Lower lobe of right lung (tissue), 2 donors: ENCODE data around the gene FARS2. TPM values are rescaled to one million over a fixed set of nuclear protein-coding genes. Genes with fewer than 3 reads are reported as not detected.
"Not testable (repeated sequence)": the region's sequence is repeated elsewhere in the genome, so short reads cannot be mapped to it uniquely, and the experiment has no call there.

Experiments used
- ATAC-seq, 2 donors: fragments of 200-7000 bp; cut with Tn5 transposase; one replicate each; pipeline ENCODE4 v1.9.1; 2020 to 2022; ENCODE audit warnings: mild to moderate bottlenecking in 2 of 2, moderate library complexity in 2 of 2
- DNase-seq: peaks from one replicate; pipeline ENCODE4 v3.0.0-alpha.2; 2020
- H3K27ac ChIP-seq: fragments of 200-600 bp; one replicate; pipeline ENCODE4 v1.8.0; 2022
- H3K27me3 ChIP-seq: fragments of 200-600 bp; one replicate; pipeline ENCODE4 v1.8.0; 2022; ENCODE audit warnings: low read depth
- H3K36me3 ChIP-seq: fragments of 200-600 bp; one replicate; pipeline ENCODE4 v1.8.0; 2022; ENCODE audit warnings: mild to moderate bottlenecking
- H3K4me1 ChIP-seq: fragments of 200-600 bp; one replicate; pipeline ENCODE4 v1.8.0; 2022
- H3K4me3 ChIP-seq: fragments of 200-600 bp; one replicate; pipeline ENCODE4 v1.8.0; 2022; ENCODE audit warnings: mild to moderate bottlenecking
- H3K9me3 ChIP-seq: fragments of 200-600 bp; one replicate; pipeline ENCODE4 v1.8.0; 2022
- CTCF ChIP-seq: fragments of 200-600 bp; IDR thresholded peaks from one replicate; pipeline ENCODE4 v1.8.0; 2022; ENCODE audit warnings: antibody characterized with exemption, mild to moderate bottlenecking
- intact Hi-C: fragments of 100-400 bp; cut with DNase I; formaldehyde crosslinking; loops from one replicate; pipeline ENCODE4 v1.11.0; 2022
- total RNA-seq: library from RNA; stranded (reverse); fragmentation: NEBNext Ultra II Directional; extraction: Animal tissue kit (Norgen Biotek cat#: 25700); gene quantifications from one replicate; pipeline ENCODE4 v1.2.1, GENCODE V29; 2021
- donor health status: DM: no; HTN: yes; CAD: no; lungs with severe emphysema.

FARS2 gene
- total RNA-seq, 1 donor from 2014 or later = 17.0 TPM

GRCh38 chr6:5693225-5694145 lies 432.2 kb downstream of the FARS2 start:
- Histone ChIP-seq H3K4me1 (peaks cover 7% of the 10 kb centered on the region), H3K27me3 (no peaks in the 10 kb centered on the region), H3K27ac (no peak overlapping the region), H3K36me3 (no peaks in the 10 kb centered on the region), H3K4me3 (no peak overlapping the region), H3K9me3 (no peaks in the 10 kb centered on the region)
- intact Hi-C loops = no loop called here
- no peak for TF ChIP-seq CTCF
- ATAC-seq (no peak), DNase-seq (no peak)

GRCh38 chr6:5695260-5696245 lies 434.2 kb downstream of the FARS2 start:
- ATAC-seq (peak; percentile 45 to 55), DNase-seq (no peak)

GRCh38 chr6:5697508-5697907 lies 436.2 kb downstream of the FARS2 start:
- Histone ChIP-seq H3K27ac (no peak overlapping the region), H3K27me3 (no peaks in the 10 kb centered on the region), H3K9me3 (no peaks in the 10 kb centered on the region), H3K36me3 (no peaks in the 10 kb centered on the region), H3K4me3 (no peak overlapping the region), H3K4me1 (peaks cover 7% of the 10 kb centered on the region)
- DNase-seq (no peak), ATAC-seq (no peak)
- no peak for TF ChIP-seq CTCF
- intact Hi-C loops = no loop called here

More at GRCh38 chr6:5695260-5696245, 434.2 kb downstream of the FARS2 start:
- Histone ChIP-seq H3K9me3 (no peaks in the 10 kb centered on the region), H3K36me3 (no peaks in the 10 kb centered on the region), H3K27ac (peak overlapping the region; percentile 9), H3K4me1 (peaks cover 7% of the 10 kb centered on the region), H3K27me3 (no peaks in the 10 kb centered on the region), H3K4me3 (no peak overlapping the region)
- no peak for TF ChIP-seq CTCF
- intact Hi-C loops = no loop called here

GRCh38 chr6:5698318-5698717 lies 437.0 kb downstream of the FARS2 start:
- no peaks in the 10 kb centered on the region for H3K27me3 ChIP-seq

GRCh38 chr6:5699064-5699463 lies 437.8 kb downstream of the FARS2 start:
- H3K36me3 ChIP-seq, DNase-seq, H3K9me3 ChIP-seq, H3K4me3 ChIP-seq, H3K27me3 ChIP-seq, intact Hi-C loops, H3K4me1 ChIP-seq: not testable (repeated sequence)
- peak overlapping the region; percentile 28 for H3K27ac ChIP-seq
- ATAC-seq = peak; percentile 65 to 83

More at GRCh38 chr6:5698318-5698717, 437.0 kb downstream of the FARS2 start:
- Histone ChIP-seq H3K36me3 (no peaks in the 10 kb centered on the region), H3K9me3 (no peaks in the 10 kb centered on the region), H3K4me3 (no peak overlapping the region), H3K4me1 (peaks cover 7% of the 10 kb centered on the region), H3K27ac (peak overlapping the region; percentile 28)
- ATAC-seq (no peak), DNase-seq (no peak)
- TF ChIP-seq CTCF = no peak
- intact Hi-C loops = no loop called here
